ENCODE measurements around the gene PLD4.
"Not testable (repeated sequence)": the region's sequence is repeated elsewhere in the genome, so short reads cannot be mapped to it uniquely, and the experiment has no call there.

The PLD4 gene

DNA sequence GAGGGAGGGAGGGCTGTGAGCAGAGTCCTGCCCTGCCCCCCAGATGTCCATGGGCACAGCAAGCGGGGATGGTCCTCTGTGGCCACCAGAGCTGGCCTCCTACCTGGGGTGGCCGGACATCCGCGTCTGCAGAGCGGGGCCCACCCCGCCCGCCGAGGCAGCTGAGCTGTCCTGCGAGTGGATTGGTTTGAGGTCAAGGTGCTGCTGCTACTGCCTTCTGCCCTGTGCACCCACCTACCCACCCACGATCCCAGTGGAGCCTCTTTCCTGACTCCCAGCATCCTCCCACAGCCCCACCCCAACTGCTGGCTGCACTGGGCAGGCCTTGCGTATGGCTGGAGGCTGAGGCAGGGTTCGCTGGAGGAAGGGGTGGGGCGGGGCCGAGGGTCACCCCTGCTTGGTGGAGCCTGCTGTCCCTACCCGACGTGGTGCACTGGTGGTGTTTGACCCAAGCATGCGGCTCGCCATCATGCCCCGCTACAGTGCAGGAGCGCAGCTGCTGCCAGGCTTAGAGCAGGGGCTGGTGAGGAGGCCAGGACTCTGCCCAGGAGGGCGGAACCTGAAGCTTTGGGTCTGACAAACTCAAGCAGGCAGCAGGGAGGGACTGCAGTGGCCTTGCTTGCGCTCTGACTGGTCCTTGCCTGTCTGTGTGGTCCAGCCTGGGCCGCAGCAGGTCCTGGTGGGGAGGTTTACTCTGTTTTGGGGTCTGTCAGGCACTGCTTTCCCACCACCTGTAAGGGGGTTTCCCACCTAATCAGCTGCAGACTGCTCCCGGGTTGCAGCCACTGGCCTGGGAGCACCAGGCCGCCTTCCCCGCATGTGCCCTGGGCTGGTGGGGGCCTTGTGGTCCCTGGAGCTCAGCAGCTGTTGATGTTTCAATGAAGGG is 35.9 kb upstream of the PLD4 start:
- no peak for DNase-seq (ENCODE audit: low read depth)

DNA sequence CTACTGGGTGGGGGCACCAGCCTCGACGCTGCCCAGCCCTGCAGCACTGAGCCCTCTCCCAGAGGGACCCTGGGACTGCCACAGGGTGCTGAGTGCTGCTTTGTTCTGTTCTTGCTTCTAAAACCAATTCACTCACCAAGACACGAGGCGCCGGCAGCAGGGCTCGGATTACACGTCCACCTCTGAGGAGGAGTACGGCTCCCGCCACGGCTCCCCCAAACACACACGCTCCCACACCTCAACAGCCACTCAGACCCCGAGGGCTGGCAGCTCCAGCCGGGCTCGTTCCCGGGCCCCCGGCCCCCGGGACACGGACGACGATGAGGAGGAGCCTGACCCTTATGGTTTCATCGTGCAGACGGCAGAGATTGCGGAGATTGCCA is 35.3 kb upstream of the PLD4 start:
- H3K9me3 ChIP-seq (ENCODE audit: control insufficient read depth, low read length), result no peaks in the 10 kb centered on the region
- H3K4me1 ChIP-seq (ENCODE audit: control insufficient read depth, insufficient read depth, low read length), result no peaks in the 10 kb centered on the region
- DNase-seq (ENCODE audit: low read depth), result no peak
- H3K4me3 ChIP-seq (ENCODE audit: low read length), result no peak overlapping the region
- H3K36me3 ChIP-seq (ENCODE audit: control insufficient read depth, insufficient read depth, low read length, severe bottlenecking), result peaks cover 39% of the 10 kb centered on the region
- H3K9ac ChIP-seq (ENCODE audit: low read length), result no peak overlapping the region
- no peaks in the 10 kb centered on the region for H3K27me3 ChIP-seq (replicated peaks; ENCODE audit: control insufficient read depth, insufficient read depth, low read length)

More for the DNA sequence above, 35.9 kb upstream of the PLD4 start:
- H3K27me3 ChIP-seq (replicated peaks; ENCODE audit: control insufficient read depth, insufficient read depth, low read length), result no peaks in the 10 kb centered on the region
- peaks cover 38% of the 10 kb centered on the region for H3K36me3 ChIP-seq (ENCODE audit: control insufficient read depth, insufficient read depth, low read length, severe bottlenecking)
- no peak overlapping the region for H3K4me3 ChIP-seq (ENCODE audit: low read length)
- no peaks in the 10 kb centered on the region for H3K4me1 ChIP-seq (ENCODE audit: control insufficient read depth, insufficient read depth, low read length)
- no peaks in the 10 kb centered on the region for H3K9me3 ChIP-seq (ENCODE audit: control insufficient read depth, low read length)
- no peak overlapping the region for H3K9ac ChIP-seq (ENCODE audit: low read length)

DNA sequence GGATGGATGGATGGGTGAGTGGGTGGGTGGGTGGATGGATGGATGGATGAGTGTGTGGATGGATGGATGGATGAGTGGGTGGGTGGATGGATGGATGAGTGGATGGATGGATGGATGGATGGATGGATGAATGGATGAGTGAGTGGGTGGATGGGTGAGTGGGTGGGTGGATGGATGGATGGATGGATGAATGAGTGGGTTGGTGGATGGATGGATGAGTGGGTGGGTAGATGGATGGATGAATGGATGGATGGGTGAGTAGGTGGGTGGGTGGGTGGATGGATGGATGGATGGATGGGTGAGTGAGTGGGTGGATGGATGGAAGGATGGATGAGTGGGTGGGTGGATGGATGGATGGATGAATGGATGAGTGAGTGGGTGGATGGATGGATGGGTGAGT is 34.4 kb upstream of the PLD4 start:
- H3K4me1 ChIP-seq (ENCODE audit: control insufficient read depth, insufficient read depth, low read length); H3K27me3 ChIP-seq (replicated peaks; ENCODE audit: control insufficient read depth, insufficient read depth, low read length); H3K9ac ChIP-seq (ENCODE audit: low read length); H3K4me3 ChIP-seq (ENCODE audit: low read length); H3K9me3 ChIP-seq (ENCODE audit: control insufficient read depth, low read length); DNase-seq (ENCODE audit: low read depth): not testable (repeated sequence)
- H3K36me3 ChIP-seq (ENCODE audit: control insufficient read depth, insufficient read depth, low read length, severe bottlenecking), result peaks cover 38% of the 10 kb centered on the region

DNA sequence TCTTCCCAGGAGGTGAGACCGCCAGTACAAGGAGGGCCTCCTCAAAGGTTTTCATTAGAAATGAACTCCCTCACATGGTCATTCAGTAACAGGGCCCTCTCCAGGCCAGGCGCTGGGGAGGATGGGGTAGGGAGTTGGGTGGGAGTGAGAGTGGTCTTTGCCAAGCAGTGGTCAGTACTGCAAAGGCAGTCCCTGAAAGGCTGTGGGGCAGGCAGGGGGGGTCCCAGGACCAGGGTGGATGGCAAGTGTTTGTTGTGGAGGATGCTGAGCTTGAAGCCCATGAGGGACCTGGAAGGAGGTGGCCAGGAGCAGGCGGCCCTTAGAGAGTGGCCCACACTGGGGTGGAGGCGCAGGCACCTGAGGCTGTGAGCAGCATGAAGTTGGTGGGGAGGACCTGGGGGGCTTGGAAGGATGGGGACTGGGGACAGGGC is 33.5 kb upstream of the PLD4 start:
- DNase-seq (ENCODE audit: low read depth), result no peak
- Histone ChIP-seq H3K36me3 (ENCODE audit: control insufficient read depth, insufficient read depth, low read length, severe bottlenecking) (peaks cover 32% of the 10 kb centered on the region), H3K4me3 (ENCODE audit: low read length) (no peak overlapping the region)

DNA sequence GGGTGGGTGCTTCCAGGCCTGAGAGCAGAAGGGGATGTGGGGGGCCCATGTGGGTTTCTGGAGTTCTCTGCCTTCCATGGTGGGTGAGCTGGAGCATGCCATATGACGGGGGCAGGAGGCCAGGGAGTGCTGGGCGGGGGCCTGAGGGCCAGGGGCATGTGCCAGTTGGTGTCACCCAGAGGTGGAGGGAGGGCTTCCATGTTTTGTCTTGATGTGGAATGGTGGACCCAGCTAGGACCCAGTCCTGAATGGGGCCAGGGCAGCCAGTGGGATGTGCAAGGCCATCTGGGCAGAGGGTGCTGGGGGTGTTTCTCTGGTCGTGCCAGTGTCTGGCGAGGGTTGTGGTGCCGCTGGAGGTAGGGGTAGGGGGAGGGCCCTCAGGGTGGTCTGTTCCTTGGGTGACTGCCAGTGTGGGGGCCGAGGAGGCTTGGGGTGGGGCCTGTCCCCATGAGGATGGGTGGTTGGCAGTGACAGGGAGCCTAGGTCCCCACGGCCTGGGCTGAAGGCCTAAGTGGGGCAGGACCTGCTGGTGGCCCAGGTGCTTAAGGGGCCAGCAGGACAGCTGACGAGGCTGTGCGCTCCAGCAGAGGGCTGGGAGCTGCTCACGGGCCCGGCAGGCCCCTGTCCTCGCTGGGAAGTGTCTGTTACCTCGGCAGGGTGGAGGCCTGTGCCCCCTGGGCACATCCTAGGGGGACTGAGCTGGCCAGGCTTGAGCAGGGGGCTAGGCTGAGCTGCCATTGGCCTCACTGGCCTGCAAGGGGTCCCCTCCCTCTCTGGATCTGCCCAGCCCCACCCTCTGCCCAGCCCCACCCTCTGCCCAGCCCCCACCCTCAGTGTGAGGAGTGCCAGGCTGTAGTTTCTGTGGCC is 32.8 kb upstream of the PLD4 start:
- Histone ChIP-seq H3K9me3 (ENCODE audit: control insufficient read depth, low read length) (no peaks in the 10 kb centered on the region), H3K9ac (ENCODE audit: low read length) (no peak overlapping the region), H3K4me3 (ENCODE audit: low read length) (no peak overlapping the region), H3K36me3 (ENCODE audit: control insufficient read depth, insufficient read depth, low read length, severe bottlenecking) (peaks cover 25% of the 10 kb centered on the region), H3K4me1 (ENCODE audit: control insufficient read depth, insufficient read depth, low read length) (peaks cover 3% of the 10 kb centered on the region), H3K27me3 (replicated peaks; ENCODE audit: control insufficient read depth, insufficient read depth, low read length) (no peaks in the 10 kb centered on the region)
- no peak for DNase-seq (ENCODE audit: low read depth)

More for the DNA sequence above, 33.5 kb upstream of the PLD4 start:
- Histone ChIP-seq H3K4me1 (ENCODE audit: control insufficient read depth, insufficient read depth, low read length) (no peaks in the 10 kb centered on the region), H3K9ac (ENCODE audit: low read length) (no peak overlapping the region), H3K27me3 (replicated peaks; ENCODE audit: control insufficient read depth, insufficient read depth, low read length) (no peaks in the 10 kb centered on the region), H3K9me3 (ENCODE audit: control insufficient read depth, low read length) (no peaks in the 10 kb centered on the region)

DNA sequence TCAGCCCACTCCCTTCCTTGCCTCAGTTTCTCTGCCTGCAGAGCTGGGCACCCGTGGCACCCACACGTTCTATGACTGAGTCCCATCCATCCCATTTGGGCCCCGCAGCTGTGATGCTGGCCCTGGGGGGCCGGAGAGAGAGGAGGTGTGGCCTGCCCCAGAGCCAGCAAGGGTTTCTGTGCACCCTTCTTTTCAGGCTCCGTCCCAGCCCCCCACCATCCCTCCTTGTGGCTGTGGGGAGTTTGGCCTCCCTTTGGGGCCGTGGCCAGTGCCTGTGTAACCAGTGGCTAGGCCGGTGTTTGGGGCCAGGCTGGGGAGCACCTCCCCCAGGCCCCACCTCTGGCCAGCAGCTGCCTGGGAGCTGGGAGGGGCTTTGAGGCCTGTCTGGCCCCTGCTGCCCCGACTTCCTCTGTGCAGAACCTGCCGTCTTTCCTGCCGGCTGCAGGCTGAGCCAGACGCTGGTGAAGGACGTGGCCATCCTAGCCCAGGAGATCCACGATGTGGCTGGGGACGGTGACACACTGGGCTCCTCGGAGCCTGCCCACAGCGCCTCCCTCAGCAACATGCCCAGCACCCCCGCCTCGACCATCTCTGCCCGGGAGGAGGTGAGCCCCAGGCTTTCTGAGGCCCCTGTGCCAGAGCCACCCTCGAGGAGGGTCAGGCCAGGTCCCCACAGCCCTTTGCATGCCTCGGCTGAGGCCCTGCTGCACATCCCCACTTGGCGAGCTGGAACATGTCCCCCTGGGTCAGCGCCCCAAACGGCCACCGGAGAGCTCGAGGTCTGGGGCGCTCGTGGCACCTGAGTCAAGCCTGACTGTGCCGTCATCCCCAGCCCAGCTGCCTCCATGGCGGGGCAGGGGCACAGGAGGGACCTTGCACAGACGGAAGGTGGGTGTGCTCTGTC is 31.9 kb upstream of the PLD4 start:
- DNase-seq (ENCODE audit: low read depth), result no peak
- Histone ChIP-seq H3K4me1 (ENCODE audit: control insufficient read depth, insufficient read depth, low read length) (peaks cover 7% of the 10 kb centered on the region), H3K9ac (ENCODE audit: low read length) (no peak overlapping the region), H3K27me3 (replicated peaks; ENCODE audit: control insufficient read depth, insufficient read depth, low read length) (no peaks in the 10 kb centered on the region), H3K9me3 (ENCODE audit: control insufficient read depth, low read length) (no peaks in the 10 kb centered on the region), H3K36me3 (ENCODE audit: control insufficient read depth, insufficient read depth, low read length, severe bottlenecking) (peaks cover 16% of the 10 kb centered on the region), H3K4me3 (ENCODE audit: low read length) (no peak overlapping the region)

DNA sequence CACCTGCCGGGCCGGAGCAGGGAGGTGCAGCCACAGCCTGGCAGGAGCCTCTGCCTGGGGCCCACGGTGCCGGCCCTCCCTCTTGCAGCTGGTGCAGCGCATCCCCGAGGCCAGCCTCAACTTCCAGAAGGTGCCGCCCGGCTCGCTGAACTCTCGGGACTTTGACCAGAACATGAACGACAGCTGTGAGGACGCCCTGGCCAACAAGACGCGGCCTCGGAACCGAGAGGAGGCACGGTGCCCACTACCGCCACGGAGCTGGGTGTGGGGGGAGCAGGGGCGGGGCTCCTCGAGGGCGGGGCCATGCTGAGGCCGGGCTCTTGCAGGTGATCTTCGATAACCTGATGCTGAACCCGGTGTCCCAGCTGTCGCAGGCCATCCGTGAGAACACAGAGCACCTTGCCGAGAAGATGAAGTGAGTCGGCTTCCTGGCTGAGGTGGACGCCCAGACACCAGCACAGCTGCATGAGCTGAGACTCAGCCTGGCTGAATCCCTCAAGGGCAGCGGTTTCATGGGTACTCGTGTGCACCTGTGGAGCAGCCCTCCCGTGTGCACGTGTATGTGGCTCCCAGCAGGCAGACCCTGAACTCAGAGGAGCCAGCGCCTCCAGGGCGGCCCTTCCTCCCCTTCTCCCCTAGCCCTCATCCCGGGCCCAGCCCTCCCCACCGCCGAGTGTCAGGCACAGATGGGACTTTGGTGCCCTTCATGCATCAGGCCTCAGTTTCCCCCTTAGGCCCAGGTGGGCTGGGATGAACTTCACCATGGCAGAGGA is 31.1 kb upstream of the PLD4 start:
- Histone ChIP-seq H3K36me3 (ENCODE audit: control insufficient read depth, insufficient read depth, low read length, severe bottlenecking) (peaks cover 11% of the 10 kb centered on the region), H3K27me3 (replicated peaks; ENCODE audit: control insufficient read depth, insufficient read depth, low read length) (no peaks in the 10 kb centered on the region), H3K4me3 (ENCODE audit: low read length) (no peak overlapping the region), H3K9ac (ENCODE audit: low read length) (no peak overlapping the region), H3K9me3 (ENCODE audit: control insufficient read depth, low read length) (no peaks in the 10 kb centered on the region), H3K4me1 (ENCODE audit: control insufficient read depth, insufficient read depth, low read length) (peaks cover 12% of the 10 kb centered on the region)
- no peak for DNase-seq (ENCODE audit: low read depth)

DNA sequence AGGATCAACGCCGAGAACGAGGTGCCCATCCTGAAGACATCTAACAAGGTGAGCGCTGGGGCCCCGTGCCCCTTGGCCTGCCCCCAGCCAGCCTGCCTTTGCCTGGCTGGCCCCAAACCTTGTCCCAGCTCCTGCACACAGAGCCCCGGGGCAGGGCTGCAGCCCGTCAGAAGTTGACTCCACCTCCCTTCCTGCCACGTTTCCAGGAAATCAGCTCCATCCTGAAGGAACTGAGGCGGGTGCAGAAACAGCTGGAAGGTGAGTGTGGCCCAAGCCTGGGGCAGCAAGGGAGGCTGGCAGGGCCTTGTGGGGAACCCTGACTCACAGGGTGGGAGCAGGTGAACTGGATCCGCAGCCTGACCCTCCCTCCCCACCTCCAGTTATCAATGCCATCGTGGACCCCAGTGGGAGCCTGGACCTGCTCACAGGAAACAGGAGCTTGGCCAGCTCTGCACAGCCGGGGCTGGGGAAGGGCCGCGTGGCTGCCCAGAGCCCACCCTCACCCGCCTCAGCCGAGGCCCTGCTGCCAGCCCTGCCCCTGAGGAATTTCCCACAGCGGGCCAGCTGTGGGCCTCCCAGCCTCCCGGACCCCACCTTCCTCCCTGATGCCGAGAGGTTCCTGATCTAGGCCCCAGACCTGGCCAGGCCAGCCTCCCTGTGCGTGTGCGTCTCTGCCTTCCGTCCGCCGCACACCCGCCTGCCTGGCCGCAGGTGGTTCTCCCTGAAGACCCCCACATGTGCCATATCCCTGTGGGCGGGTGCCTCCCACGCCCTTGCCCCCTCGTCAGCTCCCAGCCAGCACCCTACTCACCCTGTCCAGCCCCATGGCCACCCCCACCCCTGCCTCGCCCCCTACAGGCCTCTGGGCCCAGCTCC is 30.1 kb upstream of the PLD4 start:
- Histone ChIP-seq H3K4me3 (ENCODE audit: low read length) (no peak overlapping the region), H3K9me3 (ENCODE audit: control insufficient read depth, low read length) (no peaks in the 10 kb centered on the region), H3K9ac (ENCODE audit: low read length) (no peak overlapping the region), H3K36me3 (ENCODE audit: control insufficient read depth, insufficient read depth, low read length, severe bottlenecking) (peaks cover 6% of the 10 kb centered on the region), H3K4me1 (ENCODE audit: control insufficient read depth, insufficient read depth, low read length) (peaks cover 19% of the 10 kb centered on the region), H3K27me3 (replicated peaks; ENCODE audit: control insufficient read depth, insufficient read depth, low read length) (no peaks in the 10 kb centered on the region)
- DNase-seq (ENCODE audit: low read depth), result no peak

DNA sequence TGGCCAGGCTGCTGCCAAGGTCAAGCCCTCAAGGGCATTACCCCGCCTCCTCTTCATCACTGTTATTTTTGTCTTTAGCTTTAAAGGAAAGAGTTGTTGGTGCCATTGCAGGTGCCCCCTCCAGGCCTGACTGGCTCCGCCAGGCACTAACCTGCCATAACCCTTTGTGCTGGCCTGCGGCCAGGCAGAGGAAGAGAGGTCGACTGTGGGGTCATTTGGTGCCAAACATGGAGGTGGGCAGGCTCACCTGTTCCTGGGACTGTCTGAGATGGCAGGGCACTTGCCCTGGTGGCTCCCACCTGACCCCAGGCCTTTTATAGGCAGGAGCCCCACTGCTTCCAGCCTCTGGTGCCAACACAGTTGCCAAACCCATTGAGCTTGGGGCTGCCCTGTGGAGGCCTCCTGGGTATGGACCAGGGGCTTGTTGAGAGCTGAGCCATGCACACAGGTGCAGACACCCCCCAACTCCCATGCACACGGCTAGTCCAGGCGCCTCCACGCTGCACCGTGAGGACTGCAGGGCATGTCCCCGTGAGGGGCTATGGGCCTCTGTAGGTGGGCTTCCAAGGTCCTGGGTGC is 29.4 kb upstream of the PLD4 start:
- Histone ChIP-seq H3K27me3 (replicated peaks; ENCODE audit: control insufficient read depth, insufficient read depth, low read length) (no peaks in the 10 kb centered on the region), H3K4me1 (ENCODE audit: control insufficient read depth, insufficient read depth, low read length) (peaks cover 19% of the 10 kb centered on the region), H3K36me3 (ENCODE audit: control insufficient read depth, insufficient read depth, low read length, severe bottlenecking) (peaks cover 5% of the 10 kb centered on the region), H3K4me3 (ENCODE audit: low read length) (no peak overlapping the region), H3K9me3 (ENCODE audit: control insufficient read depth, low read length) (no peaks in the 10 kb centered on the region), H3K9ac (ENCODE audit: low read length) (no peak overlapping the region)
- no peak for DNase-seq (ENCODE audit: low read depth)
